GM12891 (cell line): ENCODE data around the gene NELFCD.

ENCODE experiments used
- POLR2A ChIP-seq: IDR thresholded peaks from 2 replicates; pipeline ENCODE4 v1.6.1; 2011; ENCODE audit warnings: low read depth, low read length, control low read depth
- POLR2AphosphoS5 ChIP-seq: IDR thresholded peaks from 2 replicates; pipeline ENCODE4 v1.6.1; 2011; ENCODE audit warnings: low read depth, low read length, control low read depth

DNA sequence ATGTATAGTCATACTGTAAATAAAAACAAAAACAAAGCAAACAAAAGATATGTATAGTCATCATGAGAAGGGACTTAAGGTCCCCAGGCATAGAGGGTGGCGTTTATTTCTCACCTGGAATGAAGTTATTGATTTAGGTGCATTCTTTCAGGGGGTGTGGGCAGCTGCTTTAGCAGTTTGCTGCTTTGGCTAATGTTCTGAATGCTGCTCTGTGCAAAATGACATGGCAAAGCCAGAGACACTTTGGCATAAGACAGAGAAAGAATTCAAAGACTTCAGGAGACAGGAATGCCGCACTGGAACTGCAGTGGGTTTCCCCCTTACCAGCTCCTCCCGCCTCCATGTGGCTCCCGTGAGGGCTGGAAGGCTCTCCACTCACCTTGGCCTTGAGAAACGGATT is 36.4 kb upstream of the NELFCD start:
- TF ChIP-seq POLR2AphosphoS5 (no peak), POLR2A (no peak)
